ELF-1 (cell line): ENCODE results near the gene AMDHD1.
A peak's percentile ranks its signal among the peaks of the same experiment; 100 is the strongest.

Experiments used
- DNase-seq: peaks from one replicate; pipeline ENCODE4 v3.0.0-alpha.2; 2016; ENCODE audit warnings: low read depth, low spot score

AMDHD1 gene

DNA sequence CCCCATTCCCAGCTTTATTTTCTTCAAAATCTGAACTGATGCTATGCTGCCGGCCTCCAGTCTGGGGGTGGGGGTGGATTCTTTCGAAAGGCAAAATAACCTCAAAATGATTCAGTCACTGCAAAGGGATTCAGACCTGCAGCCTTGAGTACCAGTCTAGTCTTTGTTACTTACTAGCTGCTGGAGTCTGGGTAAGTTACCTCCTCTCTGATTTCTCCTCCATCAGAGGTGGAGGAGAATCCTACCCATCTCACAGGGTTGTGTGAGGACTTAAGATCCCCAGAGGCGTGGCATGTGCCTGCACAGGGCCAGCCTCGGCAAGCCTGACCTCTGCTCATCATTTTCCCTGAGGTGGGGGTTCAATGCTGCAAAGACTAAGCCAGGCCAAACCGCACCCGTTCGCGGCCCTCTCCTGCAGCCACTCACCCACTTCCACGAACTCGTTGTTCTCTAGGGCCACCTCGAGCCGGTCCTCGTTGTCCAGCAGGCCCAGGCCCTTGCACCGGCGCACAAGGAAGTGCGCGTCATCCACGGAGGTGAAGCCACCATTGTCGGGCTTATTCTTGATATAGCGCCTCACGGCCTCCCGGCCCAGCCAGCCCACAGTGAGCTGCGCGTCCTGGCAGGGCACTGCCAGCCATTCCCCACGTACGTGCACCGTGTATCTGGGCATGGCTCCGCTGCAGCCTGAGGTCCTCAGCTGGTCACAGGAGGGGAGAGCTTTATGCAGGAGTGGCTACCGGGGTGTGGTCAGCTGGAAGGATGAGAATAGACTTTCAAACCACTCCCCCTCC is 52.3 kb downstream of the AMDHD1 start:
- DNase-seq: no peak

DNA sequence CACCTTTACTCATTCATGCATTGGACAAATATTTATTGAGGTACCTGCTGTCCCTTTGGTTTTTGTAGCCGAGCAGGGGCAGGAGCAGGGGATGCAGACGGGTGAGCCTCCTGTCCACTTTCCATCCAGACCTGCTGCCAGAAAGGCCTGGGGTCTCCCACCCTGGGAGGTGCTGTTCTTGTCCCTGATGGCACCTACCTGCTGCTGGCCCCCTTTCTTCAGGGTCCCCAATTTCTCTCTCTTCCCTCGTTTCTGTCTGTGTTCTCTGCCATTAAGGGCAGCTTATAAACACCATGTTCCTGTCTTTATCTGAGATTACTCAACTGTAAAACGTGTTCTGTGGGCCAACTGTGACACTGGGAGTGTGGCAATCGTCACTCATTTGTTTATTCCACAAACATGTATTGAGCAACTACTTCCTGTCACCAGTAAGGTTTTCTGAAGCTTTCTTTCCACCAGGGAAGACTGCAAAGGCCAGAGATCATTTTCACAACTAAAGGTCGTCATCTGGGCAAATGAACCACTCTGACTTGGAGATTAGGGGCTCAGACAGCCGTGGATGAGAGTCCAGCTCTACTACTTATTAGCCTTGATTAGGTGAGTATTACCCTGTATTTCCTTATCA is 53.0 kb downstream of the AMDHD1 start, which contains the start of gene HAL:
HAL (minus strand) TSS at position 311 of the 625 bp plus-strand sequence. CDS start 434 bp downstream, outside the sequence.
- DNase-seq: no peak

DNA sequence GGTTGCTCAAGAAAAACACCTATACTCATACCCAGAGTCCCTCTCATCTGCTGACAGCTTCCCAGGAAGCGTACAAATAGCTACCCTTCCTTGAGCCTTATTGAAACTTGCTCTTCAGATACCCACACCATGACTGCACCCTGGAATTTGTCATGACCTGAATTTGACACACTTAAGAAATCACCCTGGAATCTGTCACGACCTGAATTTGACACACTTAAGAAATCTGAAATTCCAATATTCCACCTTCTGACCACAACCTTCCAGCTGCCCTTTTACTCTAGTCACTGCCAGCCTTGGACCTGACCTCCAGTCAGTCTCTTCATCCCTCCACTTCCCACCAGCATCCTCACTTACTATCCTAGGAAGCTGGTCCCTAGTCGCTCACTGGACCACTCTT is 54.1 kb downstream of the AMDHD1 start:
- DNase-seq: no peak

DNA sequence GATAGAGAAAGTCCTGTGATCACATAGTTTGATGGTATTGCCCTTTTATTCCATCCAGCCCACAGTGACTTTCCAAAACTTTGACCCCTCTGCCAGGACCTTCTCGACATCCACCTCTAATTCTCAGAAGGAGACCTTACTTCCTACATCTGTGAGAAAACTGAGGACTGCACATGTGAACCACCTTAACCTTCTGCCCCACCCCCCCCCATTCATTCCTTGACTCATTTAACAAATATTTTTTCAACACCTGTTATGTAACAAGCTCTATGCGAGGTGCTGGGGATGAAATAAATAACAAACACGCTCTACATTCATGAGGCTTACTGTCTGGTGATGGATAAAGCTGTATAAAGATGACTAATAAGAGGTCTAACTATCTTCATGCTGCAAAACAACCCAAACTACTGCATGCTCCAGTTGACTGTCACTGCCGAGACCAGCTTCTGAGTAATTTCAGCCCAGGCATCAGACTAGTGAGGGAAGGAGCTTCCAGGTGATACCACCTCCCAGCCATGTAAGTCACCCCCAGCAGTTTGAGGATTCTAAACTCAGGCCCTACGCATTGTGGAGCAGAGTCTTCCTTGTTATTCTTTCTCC is 54.9 kb downstream of the AMDHD1 start:
- DNase-seq: no peak

DNA sequence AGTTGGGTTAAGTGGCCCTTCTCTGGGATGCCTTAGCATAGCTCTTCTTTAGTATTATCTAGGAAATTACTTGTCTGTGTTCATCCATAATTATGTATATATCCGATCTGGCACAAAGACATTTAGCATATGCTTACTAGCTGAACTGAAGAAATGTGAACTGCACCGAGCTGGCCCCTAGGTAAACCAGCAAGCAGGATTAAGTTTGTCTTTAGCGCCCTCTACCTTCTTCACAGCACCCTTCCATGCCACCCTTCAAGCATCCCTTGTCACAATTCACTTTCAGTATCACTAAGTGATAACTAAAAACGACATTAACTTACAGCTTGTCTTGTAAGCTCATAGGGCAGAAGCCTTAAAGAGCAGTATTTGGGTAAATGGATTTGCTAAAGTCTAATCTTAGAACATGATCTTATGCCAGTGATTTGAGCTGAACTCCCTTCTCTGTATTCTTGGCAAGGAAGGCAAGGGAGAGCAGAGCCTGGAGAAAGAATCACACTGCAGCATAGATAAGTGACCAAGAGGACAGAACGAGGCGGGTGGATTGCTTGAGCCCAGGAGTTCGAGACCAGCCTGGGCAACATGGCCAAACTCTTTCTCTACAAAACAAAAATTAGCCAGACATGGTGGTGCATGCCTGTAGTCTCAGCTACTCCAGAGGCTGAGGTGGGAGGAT is 55.6 kb downstream of the AMDHD1 start:
- peak; percentile 61 for DNase-seq

DNA sequence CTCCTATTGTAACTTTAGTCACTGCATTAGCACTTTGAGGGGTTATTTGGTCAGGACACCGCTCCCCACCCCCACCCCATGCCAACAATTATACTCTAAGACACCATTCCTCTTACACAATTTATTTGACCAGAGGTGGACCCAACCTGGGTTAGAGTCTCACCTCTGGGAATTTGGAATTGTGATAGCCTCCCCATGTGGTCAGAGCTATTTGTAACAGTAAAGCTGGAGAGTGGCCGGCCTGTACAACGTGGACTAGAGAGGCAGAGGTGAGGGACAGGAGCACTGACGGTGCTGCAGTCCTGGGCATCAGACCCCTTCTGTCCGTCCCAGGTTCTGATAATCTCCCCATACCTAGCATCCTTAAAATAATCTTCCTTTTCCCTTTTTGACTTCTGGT is 56.4 kb downstream of the AMDHD1 start:
- DNase-seq: no peak

DNA sequence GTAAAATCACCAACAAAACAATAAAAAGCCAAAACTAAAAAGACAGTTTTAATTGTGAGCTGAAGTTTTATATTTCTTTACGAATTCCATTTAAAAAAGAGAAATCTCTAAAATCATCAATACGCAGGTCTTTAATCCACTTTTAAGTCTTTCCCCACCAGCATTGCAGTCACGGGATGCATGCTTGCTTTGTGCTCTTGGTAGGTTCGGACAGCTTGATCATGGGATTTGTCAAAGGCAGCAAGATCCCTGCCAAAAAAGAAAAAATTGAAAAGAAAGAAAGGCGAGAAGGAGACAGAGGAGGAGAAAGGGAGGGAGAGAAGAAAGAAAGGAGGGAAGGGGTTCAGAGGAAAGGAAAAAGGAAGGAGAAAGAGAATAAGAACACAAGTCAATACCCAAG is 57.7 kb downstream of the AMDHD1 start:
- DNase-seq: no peak

DNA sequence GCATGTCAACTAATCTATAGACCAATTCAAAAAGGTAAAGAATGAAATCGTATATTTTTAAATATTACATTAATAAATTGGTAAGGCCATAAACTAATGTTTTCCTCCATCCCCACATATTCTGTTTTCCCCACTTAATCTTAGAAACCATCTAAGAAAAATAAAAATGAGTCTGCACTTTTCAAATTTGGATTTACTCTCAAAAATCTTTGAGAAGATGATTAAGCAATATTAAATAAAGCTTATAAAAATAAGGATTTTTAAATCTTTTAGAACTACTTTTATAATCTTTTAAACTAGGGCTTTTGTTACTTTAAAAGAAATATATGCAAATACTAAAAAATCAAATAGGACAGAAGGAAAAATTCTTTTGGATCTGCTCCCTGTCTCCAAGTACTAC is 63.6 kb downstream of the AMDHD1 start:
- no peak for DNase-seq

DNA sequence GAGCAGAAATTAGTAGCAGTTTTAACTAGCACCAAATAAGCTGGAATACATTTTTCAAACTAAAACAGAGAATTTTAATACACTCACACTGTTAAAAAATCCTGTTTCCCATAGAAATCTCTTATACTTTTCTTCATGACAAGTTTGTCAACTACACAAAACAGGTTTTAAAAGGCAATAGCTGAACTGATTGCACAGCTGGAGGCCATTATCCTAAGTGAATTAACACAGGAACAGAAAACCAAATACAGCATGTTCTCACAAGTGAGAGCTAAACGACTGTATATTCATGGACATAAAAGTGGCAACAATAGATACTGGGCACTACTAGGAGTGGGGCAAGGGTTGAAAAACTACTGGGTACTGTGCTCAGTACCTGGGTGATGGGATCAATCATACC is 64.6 kb downstream of the AMDHD1 start:
- DNase-seq: no peak

DNA sequence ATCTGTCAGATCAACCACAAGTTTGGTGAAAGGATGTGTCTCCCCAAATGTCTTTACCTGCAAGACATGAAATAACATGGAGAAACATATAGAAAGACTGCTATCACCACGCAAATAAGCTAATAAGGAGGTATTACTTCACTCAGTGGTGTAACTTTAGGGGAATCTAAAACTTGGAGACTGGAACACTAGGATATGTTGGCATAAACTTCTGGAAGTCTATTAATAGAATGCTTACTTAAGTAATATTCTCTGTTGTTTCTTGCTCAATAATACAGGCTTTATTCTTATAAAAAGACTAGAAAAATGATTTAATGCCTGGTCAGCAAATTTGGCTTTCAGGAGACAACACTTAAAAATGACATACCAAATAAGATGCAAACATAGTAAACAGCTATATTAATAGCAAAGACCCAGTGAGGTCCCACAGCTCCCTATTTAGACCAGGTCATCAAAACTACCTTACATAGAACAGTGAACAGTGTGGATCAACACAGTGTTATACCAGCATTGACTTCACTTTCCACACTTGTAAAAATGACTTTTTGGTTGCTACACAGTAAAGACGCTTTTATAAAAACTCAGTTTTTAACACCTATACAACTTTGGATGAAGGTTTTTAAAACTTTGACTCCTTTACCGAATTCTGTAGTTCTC is 71.9 kb downstream of the AMDHD1 start:
- DNase-seq: no peak

DNA sequence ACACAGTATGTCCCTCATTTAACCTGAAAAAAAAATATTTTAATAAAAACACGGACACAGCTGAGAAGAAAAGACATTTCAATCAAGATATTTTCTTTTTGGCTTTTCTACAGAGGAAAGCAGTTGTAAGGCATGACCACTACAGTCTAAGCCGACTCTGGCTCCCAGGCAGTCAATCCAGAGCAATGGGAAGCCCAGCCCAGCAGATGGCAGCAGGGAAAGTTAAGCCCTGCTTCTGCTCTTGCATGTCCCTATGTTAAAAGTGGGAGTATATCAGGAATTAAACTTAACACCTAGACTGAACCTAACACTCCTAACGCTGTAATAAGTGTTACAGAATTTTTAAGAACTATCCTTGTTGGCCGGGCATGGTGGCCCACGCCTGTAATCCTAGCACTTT is 72.5 kb downstream of the AMDHD1 start:
- DNase-seq: peak; percentile 38
